Prostate gland (tissue), 2 donors: ENCODE measurements around the gene NUP205.

Experiments used
- POLR2A ChIP-seq: fragments of 450-650 bp; IDR thresholded peaks from one replicate; pipeline ENCODE4 v1.6.1; 2016; ENCODE audit warnings: antibody characterized with exemption, mild to moderate bottlenecking
- POLR2AphosphoS5 ChIP-seq: sonication (generic); formaldehyde crosslinking; IDR thresholded peaks from one replicate; pipeline ENCODE4 v1.6.1; 2017; ENCODE audit warnings: antibody characterized with exemption
- TF ChIP-seq, protein P1 (sequence below), 4 experiments: fragments of 200-600 bp in 2 of 4; fragments of 450-650 bp in 2 of 4; sonication (generic) in 2 of 4; IDR thresholded peaks; 1 replicate in 3 of 4; 2 replicates in 1 of 4; pipeline ENCODE4 v1.5.1; 2016 to 2019; ENCODE audit warnings: antibody characterized with exemption in 4 of 4, mild to moderate bottlenecking in 2 of 4, moderate library complexity in 2 of 4

DNA sequence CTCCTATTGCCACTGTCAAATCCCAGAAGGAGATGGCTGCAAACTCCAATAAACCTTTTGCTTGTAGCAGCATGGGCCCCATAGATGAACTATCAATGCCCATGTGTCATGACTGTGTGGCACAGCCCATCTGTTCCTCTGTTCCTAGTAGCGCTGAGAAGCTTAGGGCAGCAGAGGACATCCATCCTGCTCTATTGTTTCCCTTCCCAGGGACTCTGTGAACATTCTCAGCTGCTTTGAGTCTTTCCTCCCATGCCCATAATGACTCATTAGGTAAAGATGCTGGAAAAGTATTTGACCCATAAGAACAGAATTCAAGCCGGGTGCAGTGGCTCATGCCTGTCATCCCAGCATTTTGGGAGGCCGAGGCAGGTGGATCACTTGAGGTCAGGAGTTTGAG lies 132.8 kb downstream of the NUP205 start:
- TF ChIP-seq, protein P1, sequence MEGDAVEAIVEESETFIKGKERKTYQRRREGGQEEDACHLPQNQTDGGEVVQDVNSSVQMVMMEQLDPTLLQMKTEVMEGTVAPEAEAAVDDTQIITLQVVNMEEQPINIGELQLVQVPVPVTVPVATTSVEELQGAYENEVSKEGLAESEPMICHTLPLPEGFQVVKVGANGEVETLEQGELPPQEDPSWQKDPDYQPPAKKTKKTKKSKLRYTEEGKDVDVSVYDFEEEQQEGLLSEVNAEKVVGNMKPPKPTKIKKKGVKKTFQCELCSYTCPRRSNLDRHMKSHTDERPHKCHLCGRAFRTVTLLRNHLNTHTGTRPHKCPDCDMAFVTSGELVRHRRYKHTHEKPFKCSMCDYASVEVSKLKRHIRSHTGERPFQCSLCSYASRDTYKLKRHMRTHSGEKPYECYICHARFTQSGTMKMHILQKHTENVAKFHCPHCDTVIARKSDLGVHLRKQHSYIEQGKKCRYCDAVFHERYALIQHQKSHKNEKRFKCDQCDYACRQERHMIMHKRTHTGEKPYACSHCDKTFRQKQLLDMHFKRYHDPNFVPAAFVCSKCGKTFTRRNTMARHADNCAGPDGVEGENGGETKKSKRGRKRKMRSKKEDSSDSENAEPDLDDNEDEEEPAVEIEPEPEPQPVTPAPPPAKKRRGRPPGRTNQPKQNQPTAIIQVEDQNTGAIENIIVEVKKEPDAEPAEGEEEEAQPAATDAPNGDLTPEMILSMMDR (IDR thresholded peaks at IDR 0.05): no peak
- TF ChIP-seq POLR2AphosphoS5 (no peak), POLR2A (no peak)
